Astrocyte (in vitro differentiated cells and primary cell): ENCODE data around the gene PLS1. TPM values are rescaled to one million over a fixed set of nuclear protein-coding genes. Genes with fewer than 3 reads are reported as not detected.

Source experiments
- DNase-seq: peaks from one replicate; pipeline ENCODE4 v3.0.0-alpha.2; 2010; ENCODE audit warnings: low read depth
- FAIRE-seq: peaks from 2 replicates; lab custom pipeline; 2011; peaks lifted over from hg19 to GRCh38; lab: Jason Lieb, UNC
- H2AFZ ChIP-seq: 2 replicates; pipeline ENCODE4 v1.6.0; 2012; ENCODE audit warnings: low read depth, low read length, inconsistent platforms
- H3K27ac ChIP-seq: 2 replicates; pipeline ENCODE4 v1.5.1; 2011; ENCODE audit warnings: low read depth, low read length, inconsistent platforms
- H3K27me3 ChIP-seq: 2 replicates; pipeline ENCODE4 v1.6.0; 2011; ENCODE audit warnings: low read length, inconsistent platforms; ENCODE audit not compliant: insufficient read depth
- H3K36me3 ChIP-seq: 2 replicates; pipeline ENCODE4 v1.5.1; 2011; ENCODE audit warnings: low read length, inconsistent platforms; ENCODE audit not compliant: insufficient read depth
- H3K4me1 ChIP-seq: 2 replicates; pipeline ENCODE4 v1.5.1; 2011; ENCODE audit warnings: low read length, inconsistent platforms; ENCODE audit not compliant: insufficient read depth
- H3K4me2 ChIP-seq: 2 replicates; pipeline ENCODE4 v1.6.0; 2012; ENCODE audit warnings: low read length, inconsistent platforms
- H3K4me3 ChIP-seq: 2 replicates; pipeline ENCODE4 v1.5.1; 2011; ENCODE audit warnings: low read depth, mild to moderate bottlenecking, low read length, inconsistent platforms; ENCODE audit not compliant: insufficient read depth
- H3K79me2 ChIP-seq: 2 replicates; pipeline ENCODE4 v1.6.0; 2012; ENCODE audit warnings: mild to moderate bottlenecking, low read length, inconsistent platforms; ENCODE audit not compliant: insufficient read depth
- H3K9ac ChIP-seq: 2 replicates; pipeline ENCODE4 v1.6.0; 2012; ENCODE audit warnings: mild to moderate bottlenecking, low read length, inconsistent platforms
- H3K9me3 ChIP-seq: 2 replicates; pipeline ENCODE4 v1.5.1; 2012; ENCODE audit warnings: low read depth, mild to moderate bottlenecking, low read length, inconsistent platforms; ENCODE audit not compliant: insufficient read depth
- H4K20me1 ChIP-seq: 2 replicates; pipeline ENCODE4 v1.6.0; 2012; ENCODE audit warnings: low read length, inconsistent platforms; ENCODE audit not compliant: insufficient read depth
- H3K27ac Mint-ChIP-seq: one replicate; pipeline ENCODE4 v1.8.0; 2021; ENCODE audit warnings: mild to moderate bottlenecking, mixed read lengths; ENCODE audit not compliant: unreplicated experiment
- H3K27me3 Mint-ChIP-seq: one replicate; pipeline ENCODE4 v1.8.0; 2021; ENCODE audit warnings: low read depth, mixed read lengths; ENCODE audit not compliant: unreplicated experiment
- H3K36me3 Mint-ChIP-seq: one replicate; pipeline ENCODE4 v1.8.0; 2021; ENCODE audit warnings: low read depth, mixed read lengths; ENCODE audit not compliant: unreplicated experiment
- H3K4me1 Mint-ChIP-seq: one replicate; pipeline ENCODE4 v1.8.0; 2021; ENCODE audit warnings: low read depth, mixed read lengths; ENCODE audit not compliant: unreplicated experiment
- H3K4me3 Mint-ChIP-seq: one replicate; pipeline ENCODE4 v1.8.0; 2021; ENCODE audit warnings: mild to moderate bottlenecking, moderate library complexity, mixed read lengths; ENCODE audit not compliant: unreplicated experiment
- H3K9me3 Mint-ChIP-seq: one replicate; pipeline ENCODE4 v1.8.0; 2021; ENCODE audit warnings: mild to moderate bottlenecking, mixed read lengths; ENCODE audit not compliant: unreplicated experiment
- EZH2 ChIP-seq: IDR thresholded peaks from 2 replicates; pipeline ENCODE4 v1.6.1; 2012; ENCODE audit warnings: mild to moderate bottlenecking, low read length, inconsistent platforms; ENCODE audit not compliant: insufficient read depth
- total RNA-seq: library from RNA; stranded (reverse); gene quantifications from 2 replicates; pipeline ENCODE4 v1.2.1, GENCODE V29; 2021
- TF ChIP-seq, protein P1 (sequence below): IDR thresholded peaks from 2 replicates; pipeline ENCODE4 v1.5.1; 2011; ENCODE audit warnings: low read depth, mild to moderate bottlenecking, inconsistent platforms, low read length, moderate library complexity; ENCODE audit not compliant: insufficient read depth

PLS1 gene
- total RNA-seq, 1 donor from 2014 or later: 7.8 TPM

DNA sequence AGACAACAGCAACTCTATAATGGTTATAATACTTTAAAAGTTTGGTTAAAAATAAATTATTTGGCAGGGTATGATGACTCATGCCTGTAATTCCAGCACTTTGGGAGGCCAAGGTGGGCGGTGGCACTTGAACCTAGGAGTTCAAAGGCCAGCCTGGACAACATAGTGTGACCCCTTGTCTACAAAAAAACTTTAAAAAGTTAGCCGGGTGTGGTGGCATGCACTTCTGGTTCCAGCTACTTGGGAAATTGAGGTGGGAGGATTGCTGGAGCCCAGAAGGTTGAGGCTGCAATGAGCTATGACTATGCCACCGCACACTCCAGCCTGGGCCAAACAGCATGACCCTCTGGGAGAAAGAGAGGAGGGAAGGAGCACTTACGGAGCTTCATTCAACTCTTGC, 119.9 kb downstream of the PLS1 start:
- no peak overlapping the region for H3K9ac ChIP-seq
- H3K4me3 ChIP-seq: no peak overlapping the region
- no peak for DNase-seq
- no peaks in the 10 kb centered on the region for H3K79me2 ChIP-seq
- Mint-ChIP-seq H3K36me3 (no peaks in the 10 kb centered on the region), H3K4me1 (no peaks in the 10 kb centered on the region), H3K27me3 (no peaks in the 10 kb centered on the region), H3K27ac (no peak overlapping the region), H3K4me3 (no peak overlapping the region), H3K9me3 (peaks cover 2% of the 10 kb centered on the region)
- no peak overlapping the region for H3K4me2 ChIP-seq
- no peak for FAIRE-seq
- TF ChIP-seq, protein P1, sequence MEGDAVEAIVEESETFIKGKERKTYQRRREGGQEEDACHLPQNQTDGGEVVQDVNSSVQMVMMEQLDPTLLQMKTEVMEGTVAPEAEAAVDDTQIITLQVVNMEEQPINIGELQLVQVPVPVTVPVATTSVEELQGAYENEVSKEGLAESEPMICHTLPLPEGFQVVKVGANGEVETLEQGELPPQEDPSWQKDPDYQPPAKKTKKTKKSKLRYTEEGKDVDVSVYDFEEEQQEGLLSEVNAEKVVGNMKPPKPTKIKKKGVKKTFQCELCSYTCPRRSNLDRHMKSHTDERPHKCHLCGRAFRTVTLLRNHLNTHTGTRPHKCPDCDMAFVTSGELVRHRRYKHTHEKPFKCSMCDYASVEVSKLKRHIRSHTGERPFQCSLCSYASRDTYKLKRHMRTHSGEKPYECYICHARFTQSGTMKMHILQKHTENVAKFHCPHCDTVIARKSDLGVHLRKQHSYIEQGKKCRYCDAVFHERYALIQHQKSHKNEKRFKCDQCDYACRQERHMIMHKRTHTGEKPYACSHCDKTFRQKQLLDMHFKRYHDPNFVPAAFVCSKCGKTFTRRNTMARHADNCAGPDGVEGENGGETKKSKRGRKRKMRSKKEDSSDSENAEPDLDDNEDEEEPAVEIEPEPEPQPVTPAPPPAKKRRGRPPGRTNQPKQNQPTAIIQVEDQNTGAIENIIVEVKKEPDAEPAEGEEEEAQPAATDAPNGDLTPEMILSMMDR: no peak
- TF ChIP-seq EZH2: no peak
- H4K20me1 ChIP-seq: no peaks in the 10 kb centered on the region
- no peaks in the 10 kb centered on the region for H3K4me1 ChIP-seq
- H3K9me3 ChIP-seq: no peaks in the 10 kb centered on the region
- H3K27ac ChIP-seq: no peak overlapping the region
- no peak overlapping the region for H2AFZ ChIP-seq
- H3K36me3 ChIP-seq: no peaks in the 10 kb centered on the region
- no peaks in the 10 kb centered on the region for H3K27me3 ChIP-seq

- H3K9ac ChIP-seq: peak overlapping the region; percentile 96
- Mint-ChIP-seq H3K36me3 (peaks cover 6% of the 10 kb centered on the region), H3K27ac (no peak overlapping the region), H3K4me3 (peak overlapping the region; percentile 86), H3K9me3 (peaks cover 5% of the 10 kb centered on the region), H3K4me1 (peaks cover 6% of the 10 kb centered on the region), H3K27me3 (no peaks in the 10 kb centered on the region)
- FAIRE-seq (no peak), DNase-seq (no peak)
- H4K20me1 ChIP-seq: no peaks in the 10 kb centered on the region
- H3K27ac ChIP-seq: no peak overlapping the region
- H3K4me1 ChIP-seq: peaks cover 4% of the 10 kb centered on the region
- peak overlapping the region; percentile 95 for H3K4me2 ChIP-seq
- no peaks in the 10 kb centered on the region for H3K27me3 ChIP-seq
- peaks cover 17% of the 10 kb centered on the region for H3K79me2 ChIP-seq
- H3K4me3 ChIP-seq: peak overlapping the region; percentile 96
- no peak for TF ChIP-seq EZH2
- TF ChIP-seq, protein P1: no peak
- H3K9me3 ChIP-seq: no peaks in the 10 kb centered on the region
- H2AFZ ChIP-seq: peak overlapping the region; percentile 99
- no peaks in the 10 kb centered on the region for H3K36me3 ChIP-seq
These were observed 127.4 kb downstream of the PLS1 start for GRCh38 chr3:142723665-142723967.

GRCh38 chr3:142723968-142724681, 127.9 kb downstream of the PLS1 start, which contains the start of gene TRPC1:
TSS of gene TRPC1 (plus strand) at chr3:142724034. CDS start at chr3:142724560, 526 bp downstream.
- no peaks in the 10 kb centered on the region for H3K27me3 Mint-ChIP-seq
- no peak for FAIRE-seq

More at GRCh38 chr3:142723968-142724681, 127.9 kb downstream of the PLS1 start, which contains the start of gene TRPC1:
- Mint-ChIP-seq H3K27ac (peak within 1 kb of the TSS; percentile 91), H3K9me3 (peaks cover 5% of the 10 kb centered on the region), H3K4me1 (peaks cover 6% of the 10 kb centered on the region), H3K4me3 (peak within 1 kb of the TSS; percentile 95), H3K36me3 (peaks cover 6% of the 10 kb centered on the region)
- H3K27me3 ChIP-seq: no peaks in the 10 kb centered on the region
- peaks cover 4% of the 10 kb centered on the region for H3K4me1 ChIP-seq
- TF ChIP-seq EZH2: no peak
- TF ChIP-seq, protein P1: no peak
- peaks cover 17% of the 10 kb centered on the region for H3K79me2 ChIP-seq
- no peaks in the 10 kb centered on the region for H3K36me3 ChIP-seq
- peak within 1 kb of the TSS; percentile 99 for H2AFZ ChIP-seq
- H3K27ac ChIP-seq: peak within 1 kb of the TSS; percentile 89
- no peaks in the 10 kb centered on the region for H3K9me3 ChIP-seq
- H3K4me3 ChIP-seq: peak within 1 kb of the TSS; percentile 96
- H4K20me1 ChIP-seq: no peaks in the 10 kb centered on the region
- DNase-seq: peak; percentile 62
- peak within 1 kb of the TSS; percentile 95 for H3K4me2 ChIP-seq
- H3K9ac ChIP-seq: peak within 1 kb of the TSS; percentile 96
